Amniotic stem cell (primary cell): ENCODE data around the gene KRT15.
A peak's percentile ranks its signal among the peaks of the same experiment; 100 is the strongest.

Experiments
- DNase-seq: peaks from one replicate; lab custom pipeline; 2025; lab: John Stamatoyannopoulos, UW

The KRT15 gene

GRCh38 chr17:41481036-41481435 lies 37.7 kb downstream of the KRT15 start, which contains the start of gene KRT35:
Gene KRT35, minus strand, starts transcription at chr17:41481151. Its CDS starts 54 bp downstream, at chr17:41481097.
- no peak for DNase-seq

DNA sequence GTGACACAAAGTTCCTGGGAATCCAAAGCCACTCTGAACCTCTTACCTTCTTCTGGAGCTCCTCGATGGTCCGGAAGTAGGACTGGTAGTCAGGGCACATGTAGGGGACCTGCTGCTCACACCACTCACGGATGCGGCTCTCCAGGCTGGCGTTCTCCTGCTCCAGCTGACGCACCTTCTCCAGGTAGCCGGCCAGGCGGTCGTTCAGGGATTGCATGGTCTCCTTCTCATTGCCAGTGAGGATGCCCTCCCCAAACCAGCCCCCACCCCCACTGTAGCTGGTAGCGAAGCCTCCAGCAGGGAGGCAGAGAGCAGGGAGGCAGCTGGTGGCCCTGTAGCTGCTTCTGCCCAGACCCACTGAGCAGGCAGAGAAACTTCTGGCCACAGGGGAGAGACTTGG lies 38.1 kb downstream of the KRT15 start:
- DNase-seq, result no peak

- no peak for DNase-seq
Observed at GRCh38 chr17:41480136-41480535, 38.6 kb downstream of the KRT15 start.

GRCh38 chr17:41478237-41478636 lies 40.5 kb downstream of the KRT15 start:
- no peak for DNase-seq

- DNase-seq, result no peak
Observed at GRCh38 chr17:41476866-41477815, 41.5 kb downstream of the KRT15 start.

DNA sequence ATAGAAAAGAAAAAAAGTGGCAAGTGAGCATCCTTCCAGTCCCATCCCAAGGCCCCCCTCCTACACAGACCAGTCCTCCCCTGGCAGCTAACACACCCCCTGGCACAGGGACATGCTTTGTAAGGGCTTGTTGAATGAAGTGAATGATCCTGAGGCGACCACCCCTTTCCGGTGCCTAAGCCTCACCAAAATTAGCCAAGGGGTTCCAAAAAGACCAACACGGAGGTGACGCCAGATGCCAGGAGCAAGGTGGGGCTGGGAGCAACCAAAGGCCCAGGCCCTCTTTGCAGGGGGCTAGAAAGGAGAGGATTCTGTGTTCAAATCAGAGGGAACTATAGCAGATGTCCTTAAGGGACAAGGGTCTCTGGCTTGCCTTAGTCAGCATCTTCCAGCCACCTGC lies 43.3 kb downstream of the KRT15 start:
- DNase-seq, result no peak

DNA sequence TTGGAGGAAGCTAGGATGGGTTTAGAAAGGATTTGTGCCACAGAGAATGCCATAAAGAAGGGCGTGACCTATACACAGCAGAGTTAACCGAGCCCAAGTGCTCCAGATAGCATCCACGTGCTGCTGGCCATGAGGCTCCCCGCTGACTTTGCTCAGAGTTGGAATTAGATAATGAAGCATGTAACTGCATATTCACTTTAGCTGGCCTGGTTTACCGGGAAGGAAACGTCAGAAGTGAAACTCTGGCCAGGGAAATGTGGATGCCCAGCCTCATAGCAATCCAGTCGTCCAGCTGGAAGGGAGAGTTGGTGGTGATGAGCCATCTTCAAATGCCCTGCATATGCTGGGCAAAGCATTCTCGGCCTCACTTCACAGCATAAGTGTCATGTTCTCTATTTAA lies 43.8 kb downstream of the KRT15 start:
- DNase-seq, result no peak

GRCh38 chr17:41468346-41468745 lies 50.3 kb downstream of the KRT15 start:
- no peak for DNase-seq

GRCh38 chr17:41467561-41467960 lies 51.1 kb downstream of the KRT15 start:
- DNase-seq, result no peak

GRCh38 chr17:41466988-41467387 lies 51.7 kb downstream of the KRT15 start, which contains the start of gene KRT32:
Gene KRT32, minus strand, starts transcription at chr17:41467386. Its CDS starts 61 bp downstream, at chr17:41467325.
- DNase-seq, result no peak

GRCh38 chr17:41464682-41465081 lies 54.0 kb downstream of the KRT15 start:
- peak; percentile 80 for DNase-seq

GRCh38 chr17:41464173-41464572 lies 54.5 kb downstream of the KRT15 start:
- no peak for DNase-seq

DNA sequence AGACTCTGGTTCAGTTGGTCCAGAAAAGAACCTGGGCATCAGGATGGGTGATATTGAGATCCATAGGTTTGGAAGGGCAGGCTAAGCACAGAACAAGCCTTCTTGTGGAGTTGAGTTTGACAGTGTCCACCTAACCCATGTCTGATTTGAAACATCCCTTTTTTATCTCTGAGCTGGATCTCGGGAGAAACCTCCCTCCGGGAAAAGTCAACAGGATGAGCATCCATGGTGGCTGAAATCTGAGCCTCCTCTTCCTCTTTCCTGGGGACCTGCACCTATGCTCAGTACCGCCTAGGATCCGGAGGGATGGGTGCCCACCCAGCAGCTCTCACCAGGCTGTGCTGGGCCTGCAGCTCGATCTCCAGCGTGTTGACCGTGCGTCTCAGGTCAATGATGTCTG lies 54.9 kb downstream of the KRT15 start:
- no peak for DNase-seq
